Measurements from ENCODE around the gene GJD4. TPM values are rescaled to one million over a fixed set of nuclear protein-coding genes. Genes with fewer than 3 reads are reported as not detected.

The GJD4 gene
- polyA plus RNA-seq (2013, experiment 1 of 2), result not detected
- polyA plus RNA-seq (2013, experiment 2 of 2), result not detected

- Histone ChIP-seq H3K27me3 (ENCODE audit: insufficient read depth, low read length) (peaks cover 23% of the 10 kb centered on the region), H3K4me3 (ENCODE audit: low read length) (no peak within 1 kb of the TSS), H3K4me1 (ENCODE audit: insufficient read depth, low read length) (no peaks in the 10 kb centered on the region), H3K27ac (ENCODE audit: low read depth, low read length) (no peak within 1 kb of the TSS), H3K36me3 (ENCODE audit: insufficient read depth, low read length) (no peaks in the 10 kb centered on the region), H3K9ac (ENCODE audit: low read depth, low read length) (no peak within 1 kb of the TSS), H3K9me3 (ENCODE audit: insufficient read depth, low read depth, low read length) (0 out of 2 replicates have a peak, but pooled peaks cover 7% of the 10 kb centered on the region)
- WGBS, result 76% methylated on average over 8 of the region's 8 CpGs
These were observed at the start of gene GJD4 for GRCh38 chr10:35605191-35605590. Gene GJD4, plus strand, starts transcription at chr10:35605341. Its CDS starts 227 bp downstream, at chr10:35605568.

- no peaks in the 10 kb centered on the region for H3K27me3 ChIP-seq (ENCODE audit: insufficient read depth, low read length)
- WGBS, result 96% methylated on average over 6 of the region's 6 CpGs
- H3K36me3 ChIP-seq (ENCODE audit: insufficient read depth, low read length), result peaks cover 11% of the 10 kb centered on the region; the same call in 1 of the 2 replicates
- H3K9ac ChIP-seq (ENCODE audit: low read depth, low read length), result no peak overlapping the region
- no peaks in the 10 kb centered on the region for H3K9me3 ChIP-seq (ENCODE audit: insufficient read depth, low read depth, low read length)
- no peaks in the 10 kb centered on the region; the same call in 1 of the 2 replicates for H3K4me1 ChIP-seq (ENCODE audit: insufficient read depth, low read length)
- no peak overlapping the region for H3K27ac ChIP-seq (ENCODE audit: low read depth, low read length)
- H3K4me3 ChIP-seq (ENCODE audit: low read length), result no peak overlapping the region
These were observed 48.9 kb upstream of the GJD4 start for GRCh38 chr10:35555962-35556930.

GRCh38 chr10:35558276-35558675, 46.9 kb upstream of the GJD4 start:
- Histone ChIP-seq H3K36me3 (ENCODE audit: insufficient read depth, low read length) (peaks cover 6% of the 10 kb centered on the region; the same call in 1 of the 2 replicates), H3K4me3 (ENCODE audit: low read length) (no peak overlapping the region), H3K9me3 (ENCODE audit: insufficient read depth, low read depth, low read length) (no peaks in the 10 kb centered on the region), H3K27me3 (ENCODE audit: insufficient read depth, low read length) (no peaks in the 10 kb centered on the region), H3K4me1 (ENCODE audit: insufficient read depth, low read length) (no peaks in the 10 kb centered on the region; the same call in 1 of the 2 replicates), H3K9ac (ENCODE audit: low read depth, low read length) (no peak overlapping the region), H3K27ac (ENCODE audit: low read depth, low read length) (no peak overlapping the region)
- WGBS, result 100% methylated on average over 1 of the region's 1 CpG

- peaks cover 7% of the 10 kb centered on the region; the same call in 1 of the 2 replicates for H3K36me3 ChIP-seq (ENCODE audit: insufficient read depth, low read length)
- H3K4me1 ChIP-seq (ENCODE audit: insufficient read depth, low read length), result no peaks in the 10 kb centered on the region
- H3K4me3 ChIP-seq (ENCODE audit: low read length), result no peak overlapping the region
- WGBS, result 95% methylated on average over 5 of the region's 5 CpGs
- H3K9ac ChIP-seq (ENCODE audit: low read depth, low read length), result no peak overlapping the region
- no peaks in the 10 kb centered on the region for H3K9me3 ChIP-seq (ENCODE audit: insufficient read depth, low read depth, low read length)
- no peaks in the 10 kb centered on the region for H3K27me3 ChIP-seq (ENCODE audit: insufficient read depth, low read length)
- H3K27ac ChIP-seq (ENCODE audit: low read depth, low read length), result no peak overlapping the region
These were observed 45.7 kb upstream of the GJD4 start for GRCh38 chr10:35559416-35559815.

- H3K4me3 ChIP-seq (ENCODE audit: low read length), result no peak overlapping the region
- peaks cover 11% of the 10 kb centered on the region; the same call in 1 of the 2 replicates for H3K36me3 ChIP-seq (ENCODE audit: insufficient read depth, low read length)
- 96% methylated on average over 5 of the region's 5 CpGs for WGBS
- H3K9me3 ChIP-seq (ENCODE audit: insufficient read depth, low read depth, low read length), result no peaks in the 10 kb centered on the region
- H3K27me3 ChIP-seq (ENCODE audit: insufficient read depth, low read length), result no peaks in the 10 kb centered on the region
- no peaks in the 10 kb centered on the region for H3K4me1 ChIP-seq (ENCODE audit: insufficient read depth, low read length)
- no peak overlapping the region for H3K9ac ChIP-seq (ENCODE audit: low read depth, low read length)
- no peak overlapping the region for H3K27ac ChIP-seq (ENCODE audit: low read depth, low read length)
These were observed 43.4 kb upstream of the GJD4 start for GRCh38 chr10:35561715-35562114.

- Histone ChIP-seq H3K4me3 (ENCODE audit: low read length) (no peak overlapping the region), H3K27me3 (ENCODE audit: insufficient read depth, low read length) (no peaks in the 10 kb centered on the region), H3K9ac (ENCODE audit: low read depth, low read length) (no peak overlapping the region), H3K36me3 (ENCODE audit: insufficient read depth, low read length) (peaks cover 13% of the 10 kb centered on the region; the same call in 1 of the 2 replicates), H3K9me3 (ENCODE audit: insufficient read depth, low read depth, low read length) (no peaks in the 10 kb centered on the region), H3K4me1 (ENCODE audit: insufficient read depth, low read length) (no peaks in the 10 kb centered on the region), H3K27ac (ENCODE audit: low read depth, low read length) (no peak overlapping the region)
- 92% methylated on average over 1 of the region's 1 CpG for WGBS
These were observed 42.7 kb upstream of the GJD4 start for GRCh38 chr10:35562427-35562826.

GRCh38 chr10:35563261-35563891, 41.8 kb upstream of the GJD4 start:
- Histone ChIP-seq H3K9ac (ENCODE audit: low read depth, low read length) (no peak overlapping the region), H3K36me3 (ENCODE audit: insufficient read depth, low read length) (peaks cover 20% of the 10 kb centered on the region; the same call in 1 of the 2 replicates), H3K9me3 (ENCODE audit: insufficient read depth, low read depth, low read length) (no peaks in the 10 kb centered on the region), H3K27me3 (ENCODE audit: insufficient read depth, low read length) (no peaks in the 10 kb centered on the region), H3K27ac (ENCODE audit: low read depth, low read length) (no peak overlapping the region), H3K4me3 (ENCODE audit: low read length) (no peak overlapping the region), H3K4me1 (ENCODE audit: insufficient read depth, low read length) (no peaks in the 10 kb centered on the region)
- 47% methylated on average over 13 of the region's 13 CpGs for WGBS

- peaks cover 20% of the 10 kb centered on the region; the same call in 1 of the 2 replicates for H3K36me3 ChIP-seq (ENCODE audit: insufficient read depth, low read length)
- H3K4me1 ChIP-seq (ENCODE audit: insufficient read depth, low read length), result no peaks in the 10 kb centered on the region
- no peaks in the 10 kb centered on the region for H3K9me3 ChIP-seq (ENCODE audit: insufficient read depth, low read depth, low read length)
- no peak overlapping the region for H3K27ac ChIP-seq (ENCODE audit: low read depth, low read length)
- 83% methylated on average over 6 of the region's 6 CpGs for WGBS
- H3K9ac ChIP-seq (ENCODE audit: low read depth, low read length), result no peak overlapping the region
- no peak overlapping the region for H3K4me3 ChIP-seq (ENCODE audit: low read length)
- H3K27me3 ChIP-seq (ENCODE audit: insufficient read depth, low read length), result no peaks in the 10 kb centered on the region
These were observed 40.7 kb upstream of the GJD4 start for GRCh38 chr10:35564341-35564968.

GRCh38 chr10:35565602-35566081, 39.5 kb upstream of the GJD4 start:
- Histone ChIP-seq H3K36me3 (ENCODE audit: insufficient read depth, low read length) (peaks cover 26% of the 10 kb centered on the region), H3K9ac (ENCODE audit: low read depth, low read length) (no peak overlapping the region), H3K4me3 (ENCODE audit: low read length) (no peak overlapping the region), H3K9me3 (ENCODE audit: insufficient read depth, low read depth, low read length) (no peaks in the 10 kb centered on the region), H3K27ac (ENCODE audit: low read depth, low read length) (no peak overlapping the region), H3K4me1 (ENCODE audit: insufficient read depth, low read length) (no peaks in the 10 kb centered on the region), H3K27me3 (ENCODE audit: insufficient read depth, low read length) (no peaks in the 10 kb centered on the region)
- 96% methylated on average over 8 of the region's 8 CpGs for WGBS

GRCh38 chr10:35567951-35568350, 37.2 kb upstream of the GJD4 start:
- Histone ChIP-seq H3K4me3 (ENCODE audit: low read length) (no peak overlapping the region), H3K4me1 (ENCODE audit: insufficient read depth, low read length) (no peaks in the 10 kb centered on the region), H3K27ac (ENCODE audit: low read depth, low read length) (no peak overlapping the region), H3K9me3 (ENCODE audit: insufficient read depth, low read depth, low read length) (no peaks in the 10 kb centered on the region), H3K27me3 (ENCODE audit: insufficient read depth, low read length) (no peaks in the 10 kb centered on the region), H3K9ac (ENCODE audit: low read depth, low read length) (no peak overlapping the region), H3K36me3 (ENCODE audit: insufficient read depth, low read length) (peaks cover 30% of the 10 kb centered on the region)
- 90% methylated on average over 6 of the region's 6 CpGs for WGBS

Measured in HUES64 (cell line).